Lower lobe of right lung (tissue), 2 donors: Measurements from ENCODE around the gene HIVEP2. TPM values are rescaled to one million over a fixed set of nuclear protein-coding genes. Genes with fewer than 3 reads are reported as not detected.

Experiments used
- ATAC-seq, 2 donors: fragments of 200-7000 bp; cut with Tn5 transposase; one replicate each; pipeline ENCODE4 v1.9.1; 2020 to 2022; ENCODE audit warnings: mild to moderate bottlenecking in 2 of 2, moderate library complexity in 2 of 2
- DNase-seq: peaks from one replicate; pipeline ENCODE4 v3.0.0-alpha.2; 2020
- H3K27ac ChIP-seq: fragments of 200-600 bp; one replicate; pipeline ENCODE4 v1.8.0; 2022
- H3K27me3 ChIP-seq: fragments of 200-600 bp; one replicate; pipeline ENCODE4 v1.8.0; 2022; ENCODE audit warnings: low read depth
- H3K36me3 ChIP-seq: fragments of 200-600 bp; one replicate; pipeline ENCODE4 v1.8.0; 2022; ENCODE audit warnings: mild to moderate bottlenecking
- H3K4me1 ChIP-seq: fragments of 200-600 bp; one replicate; pipeline ENCODE4 v1.8.0; 2022
- H3K4me3 ChIP-seq: fragments of 200-600 bp; one replicate; pipeline ENCODE4 v1.8.0; 2022; ENCODE audit warnings: mild to moderate bottlenecking
- H3K9me3 ChIP-seq: fragments of 200-600 bp; one replicate; pipeline ENCODE4 v1.8.0; 2022
- CTCF ChIP-seq: fragments of 200-600 bp; IDR thresholded peaks from one replicate; pipeline ENCODE4 v1.8.0; 2022; ENCODE audit warnings: antibody characterized with exemption, mild to moderate bottlenecking
- intact Hi-C: fragments of 100-400 bp; cut with DNase I; formaldehyde crosslinking; loops from one replicate; pipeline ENCODE4 v1.11.0; 2022
- total RNA-seq: library from RNA; stranded (reverse); fragmentation: NEBNext Ultra II Directional; extraction: Animal tissue kit (Norgen Biotek cat#: 25700); gene quantifications from one replicate; pipeline ENCODE4 v1.2.1, GENCODE V29; 2021
- donor health status: DM: no; HTN: yes; CAD: no; lungs with severe emphysema.

Gene HIVEP2
- total RNA-seq, 1 donor from 2014 or later, result 13.1 TPM

DNA sequence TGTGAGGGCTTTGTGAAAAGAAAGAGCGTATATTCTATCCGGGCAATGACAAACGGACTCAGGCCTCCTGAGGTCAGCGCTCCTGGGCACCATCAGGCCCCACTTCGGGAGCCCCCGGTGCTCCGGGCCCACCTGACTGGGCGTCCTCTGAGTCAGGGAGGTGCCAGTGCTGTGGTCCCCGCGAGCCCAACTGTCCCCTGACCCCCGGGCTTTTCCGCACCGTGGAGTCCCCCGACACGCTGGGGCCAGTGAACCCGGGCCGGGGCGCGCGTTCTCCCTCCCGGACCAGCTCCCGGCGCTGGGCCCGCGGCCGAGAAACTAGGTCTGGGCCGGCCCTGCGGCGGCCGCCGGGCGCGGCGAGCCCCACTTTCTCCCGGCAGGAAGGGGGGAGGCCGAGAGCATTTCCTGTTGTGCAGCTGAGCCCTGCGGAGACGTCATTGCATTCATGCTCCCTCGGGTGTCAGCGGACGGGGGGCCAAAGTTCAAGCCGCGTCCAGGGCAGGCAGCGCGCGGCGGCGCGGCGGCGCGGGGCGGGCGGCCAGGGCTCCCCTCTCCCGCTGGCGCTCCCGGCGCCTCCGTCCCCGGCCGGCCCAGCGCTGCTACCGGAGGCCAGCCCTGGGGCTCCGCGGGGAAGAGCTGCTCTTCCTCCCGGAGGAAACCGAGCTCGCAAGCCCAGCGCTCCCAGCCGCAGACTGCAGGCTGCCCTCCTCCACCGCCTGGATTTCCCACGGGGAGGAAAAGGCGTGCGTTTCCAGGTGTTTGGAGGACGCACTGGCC, 18.3 kb downstream of the HIVEP2 start:
- H3K36me3 ChIP-seq, result no peaks in the 10 kb centered on the region
- intact Hi-C loops, result no loop called here
- peaks cover 29% of the 10 kb centered on the region for H3K4me1 ChIP-seq
- H3K4me3 ChIP-seq, result peak overlapping the region; percentile 68
- H3K9me3 ChIP-seq, result no peaks in the 10 kb centered on the region
- no peak for TF ChIP-seq CTCF
- DNase-seq (peak; percentile 86), ATAC-seq (peak; percentile 92 to 96)
- peak overlapping the region; percentile 91 for H3K27ac ChIP-seq
- no peaks in the 10 kb centered on the region for H3K27me3 ChIP-seq

DNA sequence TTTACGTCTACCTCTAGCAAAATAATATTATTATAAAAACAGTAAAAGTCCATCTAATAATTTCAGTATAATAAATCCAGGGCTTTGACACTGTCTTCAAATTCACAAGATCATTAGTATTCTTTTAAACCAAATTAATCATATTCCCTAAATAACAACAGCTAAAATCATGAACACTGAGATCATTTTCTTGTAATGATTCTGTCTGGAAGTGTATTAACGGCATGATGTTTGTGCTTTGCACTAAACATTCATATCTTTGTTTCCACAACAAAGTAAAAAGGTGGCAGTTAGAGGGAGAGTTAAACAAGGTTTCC, 18.8 kb downstream of the HIVEP2 start:
- intact Hi-C loops, result no loop called here
- no peak for DNase-seq
- Histone ChIP-seq H3K36me3 (no peaks in the 10 kb centered on the region), H3K9me3 (no peaks in the 10 kb centered on the region), H3K4me1 (peaks cover 29% of the 10 kb centered on the region), H3K27ac (peak overlapping the region; percentile 91), H3K4me3 (peak overlapping the region; percentile 68), H3K27me3 (no peaks in the 10 kb centered on the region)
- no peak for ATAC-seq
- TF ChIP-seq CTCF, result no peak

GRCh38 chr6:142925575-142926110, 19.3 kb downstream of the HIVEP2 start:
- intact Hi-C loops, result no loop called here
- TF ChIP-seq CTCF, result no peak
- no peaks in the 10 kb centered on the region for H3K9me3 ChIP-seq

GRCh38 chr6:142918339-142919042, 26.5 kb downstream of the HIVEP2 start:
- TF ChIP-seq CTCF, result no peak
- ATAC-seq (no peak), DNase-seq (no peak)
- Histone ChIP-seq H3K9me3 (no peaks in the 10 kb centered on the region), H3K27ac (no peak overlapping the region), H3K27me3 (no peaks in the 10 kb centered on the region), H3K4me1 (no peaks in the 10 kb centered on the region), H3K36me3 (no peaks in the 10 kb centered on the region), H3K4me3 (no peak overlapping the region)
- intact Hi-C loops, result no loop called here

More at GRCh38 chr6:142925575-142926110, 19.3 kb downstream of the HIVEP2 start:
- no peak for DNase-seq
- Histone ChIP-seq H3K36me3 (no peaks in the 10 kb centered on the region), H3K27me3 (no peaks in the 10 kb centered on the region), H3K4me1 (peaks cover 29% of the 10 kb centered on the region), H3K27ac (peak overlapping the region; percentile 91), H3K4me3 (no peak overlapping the region)
- ATAC-seq, result no peak

GRCh38 chr6:142916881-142917280, 28.1 kb downstream of the HIVEP2 start:
- no peak for ATAC-seq
- no peak overlapping the region for H3K4me3 ChIP-seq

More at GRCh38 chr6:142916881-142917280, 28.1 kb downstream of the HIVEP2 start:
- no peak for DNase-seq
- intact Hi-C loops, result no loop called here
- Histone ChIP-seq H3K27me3 (no peaks in the 10 kb centered on the region), H3K27ac (no peak overlapping the region), H3K9me3 (no peaks in the 10 kb centered on the region), H3K4me1 (no peaks in the 10 kb centered on the region), H3K36me3 (no peaks in the 10 kb centered on the region)
- TF ChIP-seq CTCF, result no peak
